ENCODE measurements around the gene ZNF638. TPM values are rescaled to one million over a fixed set of nuclear protein-coding genes. Genes with fewer than 3 reads are reported as not detected.

ZNF638 gene
- total and polyA plus RNA-seq, 2 of the 8 experiments (the other 6 are each of a cell fraction or from before 2014, with no cell fraction given) = 45.3 to 143 TPM

- Histone ChIP-seq H3K4me2 (ENCODE audit: insufficient read depth in 1 of 2, low read depth in 2 of 2, low read length in 2 of 2) (no peak overlapping the region; a peak in 1 of 4 replicates), H3K36me3 (ENCODE audit: control insufficient read depth in 2 of 4, insufficient read depth in 4 of 4, low read length in 3 of 4) (no peaks in the 10 kb centered on the region), H4K8ac (ENCODE audit: extremely low read depth, insufficient read depth, low read length) (no peak overlapping the region), H3K4ac (replicated peaks; ENCODE audit: insufficient read length, low read depth, low read length) (no peak overlapping the region), H3K23me2 (ENCODE audit: low read depth, low read length) (no peaks in the 10 kb centered on the region), H3K27ac (ENCODE audit: low read depth, low read length) (no peak overlapping the region), H4K20me1 (replicated peaks in 1 of 2; ENCODE audit: control insufficient read depth in 1 of 2, insufficient read depth in 2 of 2, low read length in 2 of 2) (no peaks in the 10 kb centered on the region), H3K9ac (replicated peaks in 1 of 4; ENCODE audit: extremely low read depth in 1 of 4, low read depth in 3 of 4, low read length in 3 of 4) (no peak overlapping the region), H2BK120ac (replicated peaks; ENCODE audit: low read depth, low read length) (no peak overlapping the region), H3K4me1 (replicated peaks in 1 of 4; ENCODE audit: control insufficient read depth in 3 of 4, insufficient read depth in 4 of 4, low read length in 3 of 4) (peaks cover 3 to 9% (median 5%) of the 10 kb centered on the region in 4 experiments; a peak in 5 of 7 replicates), H2BK20ac (ENCODE audit: low read length) (no peak overlapping the region), H4K5ac (ENCODE audit: insufficient read length, low read depth, low read length) (no peak overlapping the region), H2AK5ac (ENCODE audit: low read depth, low read length) (no peak overlapping the region), H2AFZ (ENCODE audit: low read length) (no peak overlapping the region), H3K79me1 (ENCODE audit: low read depth, low read length) (no peaks in the 10 kb centered on the region), H2BK12ac (ENCODE audit: low read depth, low read length) (no peak overlapping the region), H2BK15ac (ENCODE audit: low read length) (no peak overlapping the region), H3K14ac (ENCODE audit: insufficient read length) (no peak overlapping the region), H3K79me2 (ENCODE audit: control insufficient read depth in 1 of 2, insufficient read depth in 2 of 2, low read length in 2 of 2) (no peaks in the 10 kb centered on the region), H3K18ac (ENCODE audit: extremely low read depth, low read length) (no peak overlapping the region), H2BK5ac (ENCODE audit: low read depth, low read length) (no peak overlapping the region), H3K27me3 (replicated peaks in 1 of 4; ENCODE audit: control insufficient read depth in 3 of 4, extremely low read depth in 1 of 4, insufficient read depth in 3 of 4, low read length in 3 of 4) (no peaks in the 10 kb centered on the region; a peak in 1 of 7 replicates), H3K4me3 (ENCODE audit: extremely low read depth in 1 of 4, insufficient read depth in 2 of 4, low read depth in 3 of 4, low read length in 4 of 4) (no peak overlapping the region), H3K23ac (ENCODE audit: insufficient read length) (no peak overlapping the region), H3K56ac (replicated peaks; ENCODE audit: insufficient read length, low read depth, low read length) (no peak overlapping the region), H3K9me3 (ENCODE audit: insufficient read depth in 2 of 2, low read depth in 1 of 2, low read length in 1 of 2) (no peaks in the 10 kb centered on the region), H4K91ac (replicated peaks; ENCODE audit: insufficient read length, low read length) (no peak overlapping the region)
- FAIRE-seq (no peak), DNase-seq (ENCODE audit: low read depth in 1 of 2, low spot score in 2 of 2) (no peak)
- TF ChIP-seq EP300 (IDR thresholded peaks at IDR 0.05; ENCODE audit: borderline replicate concordance in 1 of 2, low read depth in 2 of 2, low read length in 2 of 2) (no peak), KDM4A (IDR thresholded peaks at IDR 0.05; ENCODE audit: low read depth, low read length, severe bottlenecking) (no peak), HDAC2 (IDR thresholded peaks at IDR 0.05; ENCODE audit: borderline replicate concordance in 1 of 2, low read depth in 2 of 2, low read length in 2 of 2) (no peak), ATF3 (IDR thresholded peaks at IDR 0.05; ENCODE audit: insufficient read depth, low read depth, low read length) (no peak)
- CTCF ChIA-PET (ENCODE audit: partially characterized antibody) = interaction anchor here (1.4 to 7.5 kb wide), 7 partner anchors 14 to 31 kb away, joined by 3 to 66 read pairs (median 10); partner anchors contain the start of gene DYSF
- POLR2A ChIA-PET (ENCODE audit: partially characterized antibody) = interaction anchor here (1.1 kb wide), 1 partner anchor 11 kb away, joined by 4 read pairs; no protein-coding TSS in a partner anchor
- 91% methylated on average over 4 of the region's 4 CpGs; no CpG with 5 or more reads in 1 of the 2 experiments for WGBS, 2 experiments (ENCODE audit: extremely low coverage in 1 of 2, insufficient coverage in 1 of 2, insufficient read length in 1 of 2, insufficient replicate concordance in 2 of 2, low coverage in 1 of 2, low lambda C conversion rate in 2 of 2, missing lambda C conversion rate in 1 of 2)
Measured at GRCh38 chr2:71481111-71481510, 149.5 kb downstream of the ZNF638 start.

Measured in H1 (cell line).